ENCODE measurements around the gene STAT5A. TPM values are rescaled to one million over a fixed set of nuclear protein-coding genes. Genes with fewer than 3 reads are reported as not detected.
"Not testable (repeated sequence)": the region's sequence is repeated elsewhere in the genome, so short reads cannot be mapped to it uniquely, and the experiment has no call there.

Gene STAT5A
- total RNA-seq, 2 experiments from 2014 or later: 141 to 150 TPM

GRCh38 chr17:42301022-42301421 is 12.7 kb downstream of the STAT5A start:
- peaks cover 0 to 4% of the 10 kb centered on the region in 2 experiments for H3K9me3 ChIP-seq (ENCODE audit: control insufficient read depth in 1 of 2, insufficient read depth in 1 of 2, low read length in 2 of 2)
- no peak overlapping the region for H3K4me3 ChIP-seq (ENCODE audit: low read length)
- ATAC-seq (ENCODE audit: poor library complexity) (no peak), DNase-seq (no peak)
- no peak overlapping the region for H3K27ac Mint-ChIP-seq
- peaks cover 10% of the 10 kb centered on the region for H3K4me1 Mint-ChIP-seq (ENCODE audit: low read depth)
- H3K36me3 ChIP-seq (ENCODE audit: insufficient read depth, low read length): peaks cover 68% of the 10 kb centered on the region
- intact Hi-C loops (cut with DNase I, micrococcal nuclease): no loop called here
- POLR2A ChIA-PET: no interaction called here
- H3K4me1 ChIP-seq (ENCODE audit: insufficient read depth, low read length): peaks cover 8% of the 10 kb centered on the region
- no peak overlapping the region for H3K27ac ChIP-seq (ENCODE audit: low read depth in 1 of 2, low read length in 2 of 2)
- H3K27me3 Mint-ChIP-seq: no peaks in the 10 kb centered on the region
- no peaks in the 10 kb centered on the region for H3K27me3 ChIP-seq (ENCODE audit: control insufficient read depth in 1 of 2, insufficient read depth in 2 of 2, low read length in 2 of 2)
- no peak for TF ChIP-seq CTCF (IDR thresholded peaks at IDR 0.05)
- peaks cover 69% of the 10 kb centered on the region for H3K36me3 Mint-ChIP-seq (ENCODE audit: low read depth)
- CTCF ChIA-PET: no interaction called here
- no peaks in the 10 kb centered on the region for H3K9me3 Mint-ChIP-seq
- no peak overlapping the region for H3K4me3 Mint-ChIP-seq

- H3K4me1 Mint-ChIP-seq (ENCODE audit: low read depth): peaks cover 17% of the 10 kb centered on the region
- Histone ChIP-seq H3K27ac (ENCODE audit: low read depth in 1 of 2, low read length in 2 of 2) (no peak overlapping the region), H3K27me3 (ENCODE audit: control insufficient read depth in 1 of 2, insufficient read depth in 2 of 2, low read length in 2 of 2) (no peaks in the 10 kb centered on the region), H3K4me1 (ENCODE audit: insufficient read depth, low read length) (peaks cover 20% of the 10 kb centered on the region), H3K9me3 (ENCODE audit: control insufficient read depth in 1 of 2, insufficient read depth in 1 of 2, low read length in 2 of 2) (peaks cover 0 to 4% of the 10 kb centered on the region in 2 experiments), H3K4me3 (ENCODE audit: low read length) (no peak overlapping the region), H3K36me3 (ENCODE audit: insufficient read depth, low read length) (peaks cover 77% of the 10 kb centered on the region)
- no peak for DNase-seq
- no peaks in the 10 kb centered on the region for H3K27me3 Mint-ChIP-seq
- POLR2A ChIA-PET: interaction anchor here (1.1 to 1.6 kb wide), 3 partner anchors 9 to 85 kb away, joined by 4 to 6 read pairs (median 5); partner anchors contain the start of gene STAT3
- H3K36me3 Mint-ChIP-seq (ENCODE audit: low read depth): peaks cover 79% of the 10 kb centered on the region
- no peaks in the 10 kb centered on the region for H3K9me3 Mint-ChIP-seq
- no peak for ATAC-seq (ENCODE audit: poor library complexity)
- H3K27ac Mint-ChIP-seq: peak overlapping the region; percentile 13
- intact Hi-C loops (cut with DNase I, micrococcal nuclease): no loop called here
- TF ChIP-seq CTCF (IDR thresholded peaks at IDR 0.05): no peak
- CTCF ChIA-PET: interaction anchor here (0.5 kb wide), 1 partner anchor 113 kb away, joined by 3 read pairs; no protein-coding TSS in a partner anchor
- peak overlapping the region; percentile 10 for H3K4me3 Mint-ChIP-seq
Observed at GRCh38 chr17:42303694-42304093, 15.4 kb downstream of the STAT5A start.

GRCh38 chr17:42304187-42305030 is 16.1 kb downstream of the STAT5A start:
- Histone ChIP-seq H3K4me3 (ENCODE audit: low read length) (no peak overlapping the region), H3K36me3 (ENCODE audit: insufficient read depth, low read length) (peaks cover 77% of the 10 kb centered on the region), H3K9me3 (ENCODE audit: control insufficient read depth in 1 of 2, insufficient read depth in 1 of 2, low read length in 2 of 2) (peaks cover 0 to 6% of the 10 kb centered on the region in 2 experiments), H3K27me3 (ENCODE audit: control insufficient read depth in 1 of 2, insufficient read depth in 2 of 2, low read length in 2 of 2) (no peaks in the 10 kb centered on the region), H3K4me1 (ENCODE audit: insufficient read depth, low read length) (peaks cover 20% of the 10 kb centered on the region), H3K27ac (ENCODE audit: low read depth in 1 of 2, low read length in 2 of 2) (no peak overlapping the region)
- peaks cover 82% of the 10 kb centered on the region for H3K36me3 Mint-ChIP-seq (ENCODE audit: low read depth)
- intact Hi-C loops (cut with DNase I, micrococcal nuclease): no loop called here
- no peaks in the 10 kb centered on the region for H3K27me3 Mint-ChIP-seq
- POLR2A ChIA-PET: interaction anchor here (1.5 to 1.6 kb wide), 2 partner anchors 10 to 84 kb away, joined by 4 to 6 read pairs; partner anchors contain the start of gene STAT3
- no peak for ATAC-seq (ENCODE audit: poor library complexity)
- no peak for TF ChIP-seq CTCF (IDR thresholded peaks at IDR 0.05)
- no peak for DNase-seq
- H3K4me3 Mint-ChIP-seq: no peak overlapping the region
- peak overlapping the region; percentile 75 for H3K27ac Mint-ChIP-seq
- H3K9me3 Mint-ChIP-seq: no peaks in the 10 kb centered on the region
- CTCF ChIA-PET: interaction anchor here (0.7 kb wide), 1 partner anchor 82 kb away, joined by 3 read pairs; no protein-coding TSS in a partner anchor
- peaks cover 20% of the 10 kb centered on the region for H3K4me1 Mint-ChIP-seq (ENCODE audit: low read depth)

GRCh38 chr17:42305031-42305330 is 16.7 kb downstream of the STAT5A start:
- Histone ChIP-seq H3K4me1 (ENCODE audit: insufficient read depth, low read length) (peaks cover 23% of the 10 kb centered on the region), H3K36me3 (ENCODE audit: insufficient read depth, low read length) (peaks cover 81% of the 10 kb centered on the region)
- DNase-seq; H3K9me3 ChIP-seq (ENCODE audit: control insufficient read depth in 1 of 2, insufficient read depth in 1 of 2, low read length in 2 of 2); H3K4me3 ChIP-seq (ENCODE audit: low read length); H3K4me3 Mint-ChIP-seq; H3K27me3 Mint-ChIP-seq; H3K27ac ChIP-seq (ENCODE audit: low read depth in 1 of 2, low read length in 2 of 2); H3K27me3 ChIP-seq (ENCODE audit: control insufficient read depth in 1 of 2, insufficient read depth in 2 of 2, low read length in 2 of 2); intact Hi-C loops (cut with DNase I, micrococcal nuclease); H3K9me3 Mint-ChIP-seq; ATAC-seq (ENCODE audit: poor library complexity): not testable (repeated sequence)
- POLR2A ChIA-PET: interaction anchor here (1.5 kb wide), 1 partner anchor 84 kb away, joined by 3 read pairs; the partner anchor contains the start of gene STAT3
- CTCF ChIA-PET: interaction anchor here (0.7 kb wide), 1 partner anchor 83 kb away, joined by 3 read pairs; no protein-coding TSS in a partner anchor
- peak overlapping the region; percentile 75 for H3K27ac Mint-ChIP-seq
- H3K36me3 Mint-ChIP-seq (ENCODE audit: low read depth): peaks cover 88% of the 10 kb centered on the region
- peaks cover 26% of the 10 kb centered on the region for H3K4me1 Mint-ChIP-seq (ENCODE audit: low read depth)

Data from CD4-positive, alpha-beta T cell (primary cell).